ENCODE results near the gene KRT2.

KRT2 gene

DNA sequence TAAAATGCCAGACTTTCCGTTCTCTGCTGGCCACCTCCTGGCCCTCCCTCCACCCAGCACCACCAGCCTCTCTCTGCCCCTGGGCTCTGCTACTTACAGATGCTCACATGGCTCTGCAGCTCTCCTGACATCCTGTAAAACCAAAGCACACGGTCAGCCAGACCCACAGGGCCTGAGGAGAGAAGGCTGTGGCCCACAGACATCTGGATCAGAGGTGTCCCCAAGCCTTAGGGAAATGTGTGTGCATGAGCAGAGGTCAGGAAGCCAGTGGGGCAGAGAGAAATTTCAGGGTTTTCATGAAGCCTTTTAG, 39.8 kb upstream of the KRT2 start:
- Histone ChIP-seq H3K4me3 (ENCODE audit: low read depth in 1 of 2, low read length in 1 of 2) (no peak overlapping the region), H3K36me3 (no peaks in the 10 kb centered on the region), H3K4me1 (ENCODE audit: control insufficient read depth in 1 of 2, insufficient read depth in 1 of 2, low read depth in 1 of 2, low read length in 1 of 2) (no peaks in the 10 kb centered on the region), H3K9me3 (no peaks in the 10 kb centered on the region), H3K27me3 (peaks cover 56% of the 10 kb centered on the region), H3K27ac (no peak overlapping the region)
- TF ChIP-seq, protein P1, sequence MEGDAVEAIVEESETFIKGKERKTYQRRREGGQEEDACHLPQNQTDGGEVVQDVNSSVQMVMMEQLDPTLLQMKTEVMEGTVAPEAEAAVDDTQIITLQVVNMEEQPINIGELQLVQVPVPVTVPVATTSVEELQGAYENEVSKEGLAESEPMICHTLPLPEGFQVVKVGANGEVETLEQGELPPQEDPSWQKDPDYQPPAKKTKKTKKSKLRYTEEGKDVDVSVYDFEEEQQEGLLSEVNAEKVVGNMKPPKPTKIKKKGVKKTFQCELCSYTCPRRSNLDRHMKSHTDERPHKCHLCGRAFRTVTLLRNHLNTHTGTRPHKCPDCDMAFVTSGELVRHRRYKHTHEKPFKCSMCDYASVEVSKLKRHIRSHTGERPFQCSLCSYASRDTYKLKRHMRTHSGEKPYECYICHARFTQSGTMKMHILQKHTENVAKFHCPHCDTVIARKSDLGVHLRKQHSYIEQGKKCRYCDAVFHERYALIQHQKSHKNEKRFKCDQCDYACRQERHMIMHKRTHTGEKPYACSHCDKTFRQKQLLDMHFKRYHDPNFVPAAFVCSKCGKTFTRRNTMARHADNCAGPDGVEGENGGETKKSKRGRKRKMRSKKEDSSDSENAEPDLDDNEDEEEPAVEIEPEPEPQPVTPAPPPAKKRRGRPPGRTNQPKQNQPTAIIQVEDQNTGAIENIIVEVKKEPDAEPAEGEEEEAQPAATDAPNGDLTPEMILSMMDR (IDR thresholded peaks at IDR 0.05): no peak

DNA sequence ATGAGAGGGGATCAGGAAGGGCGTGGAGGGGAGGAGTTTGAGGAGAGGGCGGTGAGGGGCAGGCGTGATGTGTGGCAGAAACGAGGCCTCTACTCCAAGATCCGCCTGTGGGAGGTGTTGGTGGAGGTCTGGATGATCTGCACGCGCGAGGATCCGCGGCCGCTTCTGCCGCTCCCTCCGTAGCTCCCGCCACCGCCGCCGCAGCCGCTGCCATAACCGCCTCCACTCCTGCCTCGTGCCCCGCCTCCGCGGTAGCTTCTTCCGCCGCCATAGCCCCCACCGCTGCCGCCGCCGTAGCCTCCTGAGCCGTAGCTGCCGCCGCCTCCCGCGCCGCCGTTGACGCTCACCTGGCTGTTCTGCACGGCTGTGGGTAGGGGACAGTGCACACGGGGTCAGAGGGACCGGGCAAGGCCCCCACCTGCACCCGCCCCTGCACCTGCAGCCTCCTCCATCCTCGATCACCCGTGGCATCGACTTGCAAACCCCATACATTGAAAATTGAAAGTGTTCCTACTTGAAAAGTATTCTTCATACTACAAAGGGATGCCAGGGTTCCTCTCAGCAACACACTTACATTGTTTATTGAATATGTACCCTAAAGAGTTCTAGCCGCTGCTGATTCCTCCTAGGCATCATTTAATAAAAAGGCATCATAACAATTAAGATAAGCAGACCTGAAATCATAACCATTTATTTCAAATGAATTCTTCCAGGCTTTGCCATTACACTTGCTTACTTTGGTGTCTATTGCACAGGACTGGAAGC, 39.2 kb upstream of the KRT2 start:
- Histone ChIP-seq H3K27ac (no peak overlapping the region), H3K36me3 (no peaks in the 10 kb centered on the region), H3K27me3 (peaks cover 56% of the 10 kb centered on the region), H3K4me3 (ENCODE audit: low read depth in 1 of 2, low read length in 1 of 2) (no peak overlapping the region), H3K4me1 (ENCODE audit: control insufficient read depth in 1 of 2, insufficient read depth in 1 of 2, low read depth in 1 of 2, low read length in 1 of 2) (no peaks in the 10 kb centered on the region), H3K9me3 (no peaks in the 10 kb centered on the region)
- TF ChIP-seq, protein P1 (IDR thresholded peaks at IDR 0.05): no peak

- Histone ChIP-seq H3K36me3 (no peaks in the 10 kb centered on the region), H3K4me3 (ENCODE audit: low read depth in 1 of 2, low read length in 1 of 2) (no peak overlapping the region), H3K27me3 (peaks cover 61% of the 10 kb centered on the region), H3K9me3 (no peaks in the 10 kb centered on the region), H3K4me1 (ENCODE audit: control insufficient read depth in 1 of 2, insufficient read depth in 1 of 2, low read depth in 1 of 2, low read length in 1 of 2) (no peaks in the 10 kb centered on the region), H3K27ac (no peak overlapping the region)
- TF ChIP-seq, protein P1 (IDR thresholded peaks at IDR 0.05): no peak
These were observed 38.5 kb upstream of the KRT2 start for GRCh38 chr12:52690351-52691075.

- Histone ChIP-seq H3K4me3 (ENCODE audit: low read depth in 1 of 2, low read length in 1 of 2) (no peak overlapping the region), H3K27ac (no peak overlapping the region), H3K36me3 (no peaks in the 10 kb centered on the region), H3K4me1 (ENCODE audit: control insufficient read depth in 1 of 2, insufficient read depth in 1 of 2, low read depth in 1 of 2, low read length in 1 of 2) (no peaks in the 10 kb centered on the region), H3K27me3 (peaks cover 62% of the 10 kb centered on the region), H3K9me3 (no peaks in the 10 kb centered on the region)
- TF ChIP-seq, protein P1 (IDR thresholded peaks at IDR 0.05): no peak
These were observed 37.9 kb upstream of the KRT2 start for GRCh38 chr12:52689936-52690335.

DNA sequence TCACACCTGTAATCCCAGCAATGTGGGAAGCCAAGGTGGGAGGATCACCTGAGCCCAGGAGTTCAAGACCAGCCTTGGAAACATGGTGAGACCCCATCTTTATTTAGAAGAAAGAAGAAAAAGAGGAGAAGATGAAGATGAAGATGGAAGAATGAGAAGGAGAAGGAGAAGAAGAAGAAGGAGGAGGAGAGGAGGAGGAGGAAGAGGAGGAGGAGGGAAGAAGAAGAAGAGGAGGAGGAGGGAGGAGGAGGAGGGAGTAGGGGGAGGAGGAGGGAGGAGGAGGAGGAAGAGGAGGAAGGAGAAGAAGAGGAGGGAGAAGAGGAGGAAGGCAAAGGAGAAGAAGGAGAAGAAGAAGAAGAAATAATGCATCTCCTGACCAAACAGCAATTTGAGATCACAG, 37.2 kb upstream of the KRT2 start:
- Histone ChIP-seq H3K4me3 (ENCODE audit: low read depth in 1 of 2, low read length in 1 of 2) (no peak overlapping the region), H3K36me3 (no peaks in the 10 kb centered on the region), H3K27ac (no peak overlapping the region), H3K9me3 (no peaks in the 10 kb centered on the region), H3K4me1 (ENCODE audit: control insufficient read depth in 1 of 2, insufficient read depth in 1 of 2, low read depth in 1 of 2, low read length in 1 of 2) (no peaks in the 10 kb centered on the region), H3K27me3 (peaks cover 62% of the 10 kb centered on the region)
- TF ChIP-seq, protein P1 (IDR thresholded peaks at IDR 0.05): no peak
